ENCODE data around the gene AUTS2.

DNA sequence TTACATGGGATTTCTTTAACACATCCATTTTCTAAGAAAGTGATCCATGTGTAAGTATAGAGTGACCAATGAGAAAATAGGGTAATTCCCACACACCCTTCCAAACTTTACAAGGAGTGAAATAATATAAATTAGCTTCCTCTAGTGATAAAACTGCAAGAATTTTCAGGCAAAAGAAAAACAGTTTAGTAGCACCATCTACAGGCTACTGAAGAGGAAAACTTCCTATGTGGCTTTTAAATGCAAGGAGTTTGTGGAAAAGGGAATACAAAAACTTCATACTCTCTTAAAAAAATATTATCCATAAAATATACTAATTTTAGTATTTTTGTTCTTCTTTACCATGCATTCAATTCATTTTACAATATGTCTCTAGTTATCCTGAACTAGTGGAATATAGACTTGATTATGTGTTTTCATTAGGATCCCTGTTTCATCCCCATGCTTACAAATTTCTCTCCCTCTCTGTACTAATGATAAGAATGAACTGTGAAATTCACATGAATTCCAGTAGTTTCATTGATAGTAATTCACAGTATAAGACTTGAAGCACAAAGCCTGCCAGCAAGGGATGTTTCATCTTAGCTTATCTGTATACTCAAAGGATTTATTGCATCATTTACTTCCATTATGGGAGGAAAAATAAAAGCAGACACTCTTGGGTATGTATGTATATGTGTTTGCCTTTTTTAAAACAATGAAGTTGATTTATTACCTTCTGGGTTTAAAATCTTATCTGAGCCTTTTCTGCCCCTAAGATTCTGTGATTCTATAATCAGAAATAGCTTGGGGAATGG, 442.9 kb downstream of the AUTS2 start:
- TF ChIP-seq, protein P1, sequence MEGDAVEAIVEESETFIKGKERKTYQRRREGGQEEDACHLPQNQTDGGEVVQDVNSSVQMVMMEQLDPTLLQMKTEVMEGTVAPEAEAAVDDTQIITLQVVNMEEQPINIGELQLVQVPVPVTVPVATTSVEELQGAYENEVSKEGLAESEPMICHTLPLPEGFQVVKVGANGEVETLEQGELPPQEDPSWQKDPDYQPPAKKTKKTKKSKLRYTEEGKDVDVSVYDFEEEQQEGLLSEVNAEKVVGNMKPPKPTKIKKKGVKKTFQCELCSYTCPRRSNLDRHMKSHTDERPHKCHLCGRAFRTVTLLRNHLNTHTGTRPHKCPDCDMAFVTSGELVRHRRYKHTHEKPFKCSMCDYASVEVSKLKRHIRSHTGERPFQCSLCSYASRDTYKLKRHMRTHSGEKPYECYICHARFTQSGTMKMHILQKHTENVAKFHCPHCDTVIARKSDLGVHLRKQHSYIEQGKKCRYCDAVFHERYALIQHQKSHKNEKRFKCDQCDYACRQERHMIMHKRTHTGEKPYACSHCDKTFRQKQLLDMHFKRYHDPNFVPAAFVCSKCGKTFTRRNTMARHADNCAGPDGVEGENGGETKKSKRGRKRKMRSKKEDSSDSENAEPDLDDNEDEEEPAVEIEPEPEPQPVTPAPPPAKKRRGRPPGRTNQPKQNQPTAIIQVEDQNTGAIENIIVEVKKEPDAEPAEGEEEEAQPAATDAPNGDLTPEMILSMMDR (conservative IDR thresholded peaks at IDR 0.05; ENCODE audit: low read length) = peak; percentile 65
- no peak for TF ChIP-seq EZH2phosphoT487 (IDR thresholded peaks at IDR 0.05; ENCODE audit: borderline replicate concordance)
